ENCODE measurements around the gene PACS1. TPM values are rescaled to one million over a fixed set of nuclear protein-coding genes. Genes with fewer than 3 reads are reported as not detected.

Gene PACS1
- polyA plus RNA-seq, 1 donor (not counting 4 experiments of a cell fraction or from before 2014, with no cell fraction given): 14.9 TPM

DNA sequence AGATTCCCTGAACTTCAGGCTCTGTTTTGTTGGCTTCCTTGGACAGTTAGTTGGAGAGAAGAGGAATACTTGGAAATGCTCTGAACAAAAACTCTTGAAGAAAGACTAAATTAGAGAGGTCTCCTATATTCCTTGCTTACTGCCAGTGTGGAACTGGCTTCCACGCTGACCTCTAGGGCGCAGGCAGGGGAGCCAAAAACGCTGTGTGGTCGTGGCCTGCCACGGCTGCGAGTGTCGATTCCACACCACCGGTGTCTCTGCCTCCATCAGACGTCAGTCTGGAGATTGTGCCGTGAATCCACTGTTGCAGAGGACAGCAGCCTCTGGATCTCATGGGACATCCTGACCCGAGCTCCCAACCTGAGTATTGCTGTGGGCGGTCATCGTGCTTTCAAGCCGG, 160.9 kb downstream of the PACS1 start:
- no peaks in the 10 kb centered on the region for H4K20me1 ChIP-seq (ENCODE audit: control insufficient read depth, extremely low read depth, insufficient read depth, low read length)
- H3K27ac ChIP-seq (ENCODE audit: control insufficient read depth, insufficient read depth, low read length): no peak overlapping the region
- dilution Hi-C loops (cut with MboI; ENCODE audit: extremely low pct_ligation_motif_present, low sequenced_read_pairs): no loop called here
- H3K4me2 ChIP-seq (ENCODE audit: control insufficient read depth, extremely low read depth, insufficient read depth, low read depth, low read length): no peak overlapping the region
- no peaks in the 10 kb centered on the region for H3K79me2 ChIP-seq (ENCODE audit: control insufficient read depth, insufficient read depth, low read length)
- H3K4me1 ChIP-seq (ENCODE audit: control insufficient read depth, extremely low read depth, insufficient read depth, low read length): no peaks in the 10 kb centered on the region
- TF ChIP-seq EZH2 (IDR thresholded peaks at IDR 0.05; ENCODE audit: low read length) (no peak), CTCF (optimal IDR thresholded peaks at IDR 0.05 in 1 of 3, IDR thresholded peaks at IDR 0.05 in 1 of 3, conservative IDR thresholded peaks at IDR 0.05 in 1 of 3; ENCODE audit: extremely low read depth in 1 of 3, insufficient read depth in 2 of 3, low read length in 3 of 3) (no peak)
- H3K4me3 ChIP-seq (ENCODE audit: control insufficient read depth in 2 of 3, extremely low read depth in 1 of 3, insufficient read depth in 2 of 3, low read depth in 1 of 3, low read length in 3 of 3): no peak overlapping the region
- H3K9me1 ChIP-seq (ENCODE audit: control insufficient read depth, extremely low read depth, insufficient read depth, low read length): no peaks in the 10 kb centered on the region
- H3K27me3 ChIP-seq (ENCODE audit: control insufficient read depth, extremely low read depth, insufficient read depth, low read length): no peaks in the 10 kb centered on the region
- peaks cover 16 to 46% of the 10 kb centered on the region in 2 experiments for H3K36me3 ChIP-seq (ENCODE audit: control insufficient read depth in 2 of 2, extremely low read depth in 1 of 2, insufficient read depth in 2 of 2, low read length in 2 of 2)
- H3K9ac ChIP-seq (ENCODE audit: control insufficient read depth, extremely low read depth, insufficient read depth, low read length): no peak overlapping the region
- DNase-seq (ENCODE audit: low read depth, low spot score) (no peak), FAIRE-seq (no peak)
- H2AFZ ChIP-seq (ENCODE audit: control insufficient read depth, low read length): no peak overlapping the region
- no peaks in the 10 kb centered on the region for H3K9me3 ChIP-seq (ENCODE audit: control insufficient read depth, low read depth, low read length)

DNA sequence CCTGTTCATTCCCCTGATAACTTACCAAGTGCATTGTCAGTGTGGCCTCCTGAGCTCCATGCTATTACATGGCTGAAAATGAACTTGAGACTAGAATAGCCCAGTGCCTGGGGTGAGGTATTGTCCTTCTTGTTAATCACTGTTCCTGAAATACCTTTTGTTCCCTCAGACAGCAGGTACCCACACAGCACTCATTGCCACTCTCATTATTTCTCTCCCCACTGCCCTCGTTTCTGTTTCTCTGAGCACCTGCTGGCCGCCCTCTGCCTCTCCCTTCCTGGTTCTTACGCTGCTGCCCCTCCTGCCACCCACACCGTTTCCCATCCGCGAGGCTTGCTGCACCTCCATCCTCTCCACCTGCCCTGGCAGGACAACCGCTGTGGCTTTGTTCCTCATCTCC, 161.5 kb downstream of the PACS1 start:
- Histone ChIP-seq H3K79me2 (ENCODE audit: control insufficient read depth, insufficient read depth, low read length) (no peaks in the 10 kb centered on the region), H3K36me3 (ENCODE audit: control insufficient read depth in 2 of 2, extremely low read depth in 1 of 2, insufficient read depth in 2 of 2, low read length in 2 of 2) (peaks cover 16 to 45% of the 10 kb centered on the region in 2 experiments)

More for the DNA sequence above, 161.5 kb downstream of the PACS1 start:
- Histone ChIP-seq H2AFZ (ENCODE audit: control insufficient read depth, low read length) (no peak overlapping the region), H3K27me3 (ENCODE audit: control insufficient read depth, extremely low read depth, insufficient read depth, low read length) (no peaks in the 10 kb centered on the region), H3K9ac (ENCODE audit: control insufficient read depth, extremely low read depth, insufficient read depth, low read length) (no peak overlapping the region), H3K4me1 (ENCODE audit: control insufficient read depth, extremely low read depth, insufficient read depth, low read length) (no peaks in the 10 kb centered on the region), H3K4me2 (ENCODE audit: control insufficient read depth, extremely low read depth, insufficient read depth, low read depth, low read length) (no peak overlapping the region), H3K9me1 (ENCODE audit: control insufficient read depth, extremely low read depth, insufficient read depth, low read length) (no peaks in the 10 kb centered on the region), H4K20me1 (ENCODE audit: control insufficient read depth, extremely low read depth, insufficient read depth, low read length) (no peaks in the 10 kb centered on the region), H3K27ac (ENCODE audit: control insufficient read depth, insufficient read depth, low read length) (no peak overlapping the region), H3K4me3 (ENCODE audit: control insufficient read depth in 2 of 3, extremely low read depth in 1 of 3, insufficient read depth in 2 of 3, low read depth in 1 of 3, low read length in 3 of 3) (no peak overlapping the region), H3K9me3 (ENCODE audit: control insufficient read depth, low read depth, low read length) (no peaks in the 10 kb centered on the region)
- FAIRE-seq (no peak), DNase-seq (ENCODE audit: low read depth, low spot score) (no peak)
- no peak for TF ChIP-seq CTCF (optimal IDR thresholded peaks at IDR 0.05 in 1 of 3, IDR thresholded peaks at IDR 0.05 in 1 of 3, conservative IDR thresholded peaks at IDR 0.05 in 1 of 3; ENCODE audit: extremely low read depth in 1 of 3, insufficient read depth in 2 of 3, low read length in 3 of 3)
- no peak for TF ChIP-seq EZH2 (IDR thresholded peaks at IDR 0.05; ENCODE audit: low read length)
- dilution Hi-C loops (cut with MboI; ENCODE audit: extremely low pct_ligation_motif_present, low sequenced_read_pairs): no loop called here
